ENCODE data around the gene FRMPD1.

FRMPD1 gene

DNA sequence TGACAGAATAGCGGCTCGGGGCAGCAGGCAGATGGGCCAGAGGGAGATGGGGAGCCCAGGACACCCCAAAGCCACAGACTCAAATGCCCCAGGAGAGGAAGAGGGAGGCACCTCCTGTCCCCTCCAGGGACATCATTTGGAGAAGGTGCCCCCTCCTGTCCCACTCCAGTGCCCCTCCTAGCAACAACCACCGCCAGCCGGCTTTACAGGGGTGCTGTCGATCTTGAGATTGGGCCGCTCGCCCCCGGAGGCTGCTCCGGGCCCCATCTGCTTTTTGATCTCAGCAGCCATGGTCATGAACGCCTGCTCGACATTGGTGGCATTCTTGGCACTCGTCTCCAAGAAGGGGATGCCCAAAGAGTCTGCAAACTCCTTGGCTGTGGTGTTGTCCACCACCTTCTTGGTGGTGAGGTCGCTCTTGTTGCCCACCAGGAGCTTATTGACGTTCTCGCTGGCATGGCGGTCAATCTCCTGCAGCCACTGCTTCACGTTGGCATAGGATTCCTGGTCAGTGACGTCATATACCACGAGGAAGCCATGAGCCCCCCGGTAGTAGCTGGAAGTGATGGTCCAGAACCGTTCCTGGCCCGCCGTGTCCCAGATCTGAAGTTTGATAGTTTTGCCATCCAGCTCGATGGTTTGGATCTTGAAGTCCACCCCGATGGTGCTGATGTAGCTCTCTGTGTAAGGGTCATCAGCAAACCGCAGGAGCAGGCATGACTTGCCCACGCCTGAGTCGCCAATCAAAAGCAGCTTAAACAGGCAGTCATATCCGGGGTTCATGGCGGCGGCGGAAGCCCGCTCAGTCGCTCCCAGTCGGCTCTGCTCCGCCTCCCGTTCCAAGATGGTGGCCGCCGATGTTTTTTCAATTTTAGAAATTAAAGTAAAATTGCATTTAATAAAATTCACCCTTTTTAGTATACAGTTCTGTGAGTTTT, 14.0 kb upstream of the FRMPD1 start:
- no peak for DNase-seq

DNA sequence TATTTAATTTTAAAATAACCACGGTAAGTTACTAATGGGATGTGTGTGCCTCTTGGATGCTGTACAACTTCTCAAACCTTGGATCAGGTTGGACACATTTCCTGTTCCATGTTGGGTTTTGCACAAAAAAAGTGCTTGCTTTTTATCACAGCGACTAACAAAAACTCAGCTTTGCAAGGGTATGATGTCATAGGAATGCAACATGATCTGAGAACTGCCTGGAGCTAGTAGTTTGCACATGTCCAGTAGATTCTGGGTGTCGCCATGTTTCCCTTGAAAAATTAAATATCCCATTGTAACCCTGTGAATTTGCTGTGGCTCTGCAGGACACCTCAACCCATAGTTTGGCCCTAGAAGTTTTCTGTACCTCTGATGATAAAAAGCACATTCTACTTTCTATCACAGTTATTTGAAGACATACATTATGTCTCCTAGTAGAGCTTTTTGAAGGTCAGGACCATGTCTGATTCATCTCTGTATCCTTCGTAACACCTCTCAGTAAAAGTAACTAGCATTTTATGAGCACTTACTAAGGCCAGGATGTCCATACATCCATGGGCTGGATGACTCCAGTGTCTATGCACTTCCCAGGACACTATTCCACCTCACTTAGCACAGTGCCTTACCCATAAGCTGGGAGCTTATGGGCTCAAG, 11.5 kb upstream of the FRMPD1 start:
- no peak for DNase-seq

DNA sequence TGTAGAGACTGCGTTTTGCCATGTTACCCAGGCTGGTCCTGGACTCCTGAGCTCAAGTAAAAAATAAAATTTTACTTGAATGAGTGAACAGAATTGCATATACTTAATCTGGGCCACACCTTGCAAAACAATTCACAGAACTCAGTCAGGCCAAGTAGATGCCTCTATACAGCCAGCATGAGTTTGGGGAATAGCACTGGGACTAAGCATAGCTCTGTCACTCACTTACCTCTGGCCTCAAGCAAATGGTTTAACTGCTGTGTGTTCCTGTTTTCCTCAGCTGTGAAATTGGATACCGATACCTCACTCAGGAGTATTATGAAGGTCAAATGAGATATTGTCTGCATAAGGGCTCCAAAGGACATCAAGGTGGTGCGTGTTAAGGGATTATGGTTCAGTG, 10.9 kb upstream of the FRMPD1 start:
- no peak for DNase-seq

DNA sequence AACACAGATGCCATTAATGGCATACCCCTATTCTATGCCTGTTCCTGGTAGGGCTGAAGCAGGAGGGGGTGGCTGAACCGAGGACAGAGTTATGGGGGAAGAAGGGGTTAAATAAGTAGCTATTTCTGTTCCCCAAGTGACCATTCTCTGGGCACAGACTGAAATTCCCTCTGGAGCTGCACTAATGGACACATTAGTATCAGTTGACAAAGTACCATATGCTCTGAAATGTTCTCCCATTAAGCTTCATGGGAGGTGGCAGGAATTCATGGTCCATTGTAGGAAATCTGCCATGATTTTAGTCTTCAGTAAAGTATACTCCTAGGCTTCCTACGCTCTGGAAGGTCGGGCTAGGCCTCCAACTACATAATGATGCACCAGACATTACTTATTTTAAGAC, 10.5 kb upstream of the FRMPD1 start:
- no peak for DNase-seq

DNA sequence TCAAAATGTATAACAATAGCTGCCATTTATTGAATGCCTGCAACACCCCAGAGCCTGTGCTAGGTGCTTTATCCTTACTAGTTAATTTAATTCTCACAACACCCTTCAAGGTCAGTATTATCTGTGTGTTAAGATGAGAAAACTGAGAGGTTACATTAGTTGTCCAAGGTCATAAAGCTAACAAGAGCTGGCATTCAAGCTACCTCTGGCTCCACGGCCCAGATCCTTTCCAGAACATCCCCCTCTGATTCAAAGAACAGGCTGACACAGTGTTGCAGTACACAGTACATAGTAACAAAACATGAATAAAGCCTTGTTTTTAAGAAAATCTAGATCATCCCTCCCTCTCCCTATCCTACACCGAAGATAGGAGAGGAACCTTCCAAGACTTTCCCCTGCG, 9.4 kb upstream of the FRMPD1 start:
- DNase-seq: no peak

DNA sequence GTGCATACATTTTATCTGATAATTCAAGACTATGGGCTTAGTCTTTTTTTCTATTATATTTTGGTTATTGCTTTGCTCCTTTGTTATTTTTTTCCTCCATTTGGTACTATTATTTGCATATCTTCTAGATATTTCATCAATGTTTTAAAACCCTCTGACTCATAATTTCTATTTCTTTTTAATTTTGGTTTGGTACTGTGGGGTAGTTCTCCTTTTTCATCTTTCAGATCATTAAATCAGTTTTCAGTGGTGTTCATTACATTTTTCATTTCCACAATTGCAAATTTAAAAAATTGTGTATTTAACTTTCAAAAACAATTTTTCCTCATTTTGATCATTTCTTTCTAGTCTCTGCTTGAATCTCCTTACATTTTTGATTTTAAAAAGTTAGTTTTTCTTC, 7.5 kb upstream of the FRMPD1 start:
- DNase-seq: no peak

DNA sequence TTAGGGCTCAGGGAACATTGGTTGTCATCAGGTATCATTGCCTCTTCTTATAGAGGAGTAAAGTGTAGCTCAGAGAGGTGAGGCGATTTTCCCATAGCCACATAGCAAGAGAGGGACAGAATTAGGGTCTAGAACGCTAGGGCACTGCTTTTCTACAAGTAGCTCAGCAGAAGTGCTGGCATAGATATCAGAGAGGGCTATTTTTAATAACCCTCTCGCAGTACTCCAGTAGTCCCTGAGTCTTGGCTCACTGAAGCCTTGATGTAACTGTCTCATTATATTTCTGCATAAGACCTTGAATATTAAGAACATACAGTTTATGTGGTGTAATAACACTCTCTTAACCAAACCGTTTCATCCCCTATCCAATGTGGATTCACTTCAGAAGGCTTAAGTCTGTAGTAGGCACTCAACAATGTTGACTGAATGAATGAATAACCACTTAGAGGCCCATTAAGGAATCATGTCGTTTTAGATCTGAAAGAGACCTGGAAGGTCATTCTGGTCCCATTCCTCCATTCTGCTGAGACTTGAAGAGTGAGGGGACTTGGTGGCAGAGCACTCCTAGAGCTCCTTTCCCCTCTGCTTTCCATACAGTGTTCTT, 4.7 kb upstream of the FRMPD1 start:
- no peak for DNase-seq

DNA sequence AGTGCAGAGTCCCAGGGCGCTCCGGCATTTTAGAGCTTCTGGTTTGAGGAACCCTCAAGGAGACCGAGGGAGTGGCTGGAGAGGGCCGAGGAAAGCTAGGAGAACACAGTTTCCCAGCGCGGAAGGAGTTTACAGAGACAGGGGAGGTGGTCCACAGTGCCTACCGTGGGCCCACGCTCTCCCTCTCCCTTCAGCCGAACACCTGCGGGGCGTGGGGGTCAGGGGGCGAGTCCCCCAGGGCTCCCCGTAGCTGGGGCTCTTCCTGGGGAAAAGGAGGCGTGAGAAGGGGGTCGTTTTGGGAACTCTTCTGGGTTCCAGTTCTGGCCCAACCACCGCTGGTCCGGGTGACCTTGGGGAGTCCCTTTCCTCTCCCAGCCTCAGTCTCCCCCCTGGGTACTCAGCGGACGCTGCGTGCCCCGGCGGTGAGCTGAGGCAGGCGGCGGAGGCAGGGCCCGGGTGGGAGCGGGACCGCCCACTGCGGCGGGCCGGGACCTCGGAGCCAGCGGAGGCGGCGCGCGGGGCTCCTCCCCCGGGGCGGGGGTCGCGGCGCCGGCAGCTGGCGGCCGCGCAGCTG, 368 bp upstream of the FRMPD1 start:
- DNase-seq: no peak

DNA sequence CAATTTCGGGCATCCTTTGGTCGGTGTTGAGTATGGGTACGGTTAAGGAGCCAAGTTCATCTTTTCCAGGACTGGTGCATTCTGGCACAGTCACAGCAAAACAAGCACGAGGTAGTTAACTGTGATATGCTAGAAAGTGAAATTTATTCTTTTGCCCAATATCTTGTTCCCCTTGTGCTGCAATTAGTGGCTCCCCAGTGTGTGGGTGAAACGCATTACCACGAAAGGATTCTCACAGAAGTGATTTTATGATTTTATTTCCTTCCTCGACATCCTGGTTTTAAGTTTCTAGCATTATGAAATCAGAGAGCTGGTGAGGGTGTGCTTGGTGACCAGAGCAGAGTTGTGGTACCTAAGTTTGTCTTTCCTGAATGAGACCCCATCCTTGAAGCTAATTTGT, 1.5 kb downstream of the FRMPD1 start:
- no peak for DNase-seq

DNA sequence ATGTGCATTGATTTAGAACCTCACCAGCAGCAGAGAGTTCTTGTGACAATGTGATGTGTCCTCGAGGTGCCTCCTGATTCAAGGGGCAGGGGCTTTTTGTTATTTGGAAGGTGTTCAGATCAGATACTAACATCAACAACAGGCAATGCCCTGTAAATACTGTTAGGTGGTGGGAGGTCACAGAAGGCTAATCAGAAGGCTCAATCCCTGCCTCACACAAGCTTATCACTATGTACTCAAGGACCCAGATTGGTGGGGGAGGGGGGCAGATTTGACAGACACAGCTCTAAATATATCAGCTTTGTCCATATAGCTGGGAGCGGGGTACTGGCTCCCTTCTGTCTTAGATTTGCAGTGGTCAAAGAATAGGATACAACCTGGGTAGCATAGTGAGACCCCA, 2.6 kb downstream of the FRMPD1 start:
- no peak for DNase-seq

DNA sequence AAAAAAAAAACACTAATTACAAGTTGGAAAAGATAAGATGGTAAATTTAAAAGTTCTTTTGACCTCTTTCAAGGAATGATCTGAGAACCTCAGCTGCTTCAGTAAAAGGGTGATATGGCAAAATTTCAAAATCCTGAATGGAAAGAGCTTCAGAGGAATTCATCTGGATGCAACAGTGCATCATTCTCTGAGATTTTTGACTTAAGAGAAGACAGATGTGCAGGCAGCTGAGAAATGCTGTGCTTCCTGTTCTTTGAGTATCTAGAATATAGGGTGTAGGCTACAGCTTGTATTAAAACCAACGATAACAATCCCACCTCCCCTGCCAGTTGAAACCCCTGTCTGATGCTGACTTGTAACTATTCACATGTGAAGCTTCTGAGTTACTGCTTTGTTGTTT, 6.2 kb downstream of the FRMPD1 start:
- no peak for DNase-seq

DNA sequence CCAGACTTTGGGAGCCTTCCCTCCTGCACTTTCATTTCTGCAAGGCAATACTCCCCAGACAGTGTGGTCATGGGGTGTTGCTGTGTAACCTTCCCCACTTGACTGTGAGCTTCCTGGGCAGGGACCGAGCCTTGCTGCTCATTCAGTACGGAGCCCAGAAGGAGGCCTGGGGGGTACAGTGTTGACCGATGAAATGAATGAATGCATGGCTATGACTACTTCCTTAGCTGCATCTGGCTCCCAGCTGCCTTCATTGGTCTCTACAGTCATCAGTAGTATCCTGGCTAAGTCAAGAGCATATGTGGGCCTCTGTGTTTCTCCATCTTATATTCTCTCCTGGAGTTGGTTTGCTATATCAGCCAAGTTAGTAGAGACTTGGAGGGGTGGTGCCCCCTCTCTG, 9.9 kb downstream of the FRMPD1 start:
- no peak for DNase-seq

DNA sequence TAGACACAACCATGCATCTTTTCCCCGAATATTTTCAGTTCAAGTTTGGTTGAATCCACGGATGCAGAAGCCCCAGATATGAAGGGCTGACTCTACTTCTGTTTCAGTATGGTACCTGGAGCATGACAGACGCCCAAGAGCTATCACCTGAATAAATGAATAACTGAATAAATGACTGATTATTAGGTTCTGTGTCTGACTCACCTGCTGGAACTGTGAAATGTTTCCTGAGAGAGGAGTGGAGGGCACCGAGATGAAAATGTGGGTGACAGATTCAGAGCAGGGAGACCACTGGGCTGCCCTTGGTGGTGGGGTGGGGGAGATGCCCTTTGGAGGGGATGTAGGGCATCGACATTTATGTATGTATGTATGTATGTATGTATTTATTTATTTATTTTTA, 13.2 kb downstream of the FRMPD1 start:
- no peak for DNase-seq

DNA sequence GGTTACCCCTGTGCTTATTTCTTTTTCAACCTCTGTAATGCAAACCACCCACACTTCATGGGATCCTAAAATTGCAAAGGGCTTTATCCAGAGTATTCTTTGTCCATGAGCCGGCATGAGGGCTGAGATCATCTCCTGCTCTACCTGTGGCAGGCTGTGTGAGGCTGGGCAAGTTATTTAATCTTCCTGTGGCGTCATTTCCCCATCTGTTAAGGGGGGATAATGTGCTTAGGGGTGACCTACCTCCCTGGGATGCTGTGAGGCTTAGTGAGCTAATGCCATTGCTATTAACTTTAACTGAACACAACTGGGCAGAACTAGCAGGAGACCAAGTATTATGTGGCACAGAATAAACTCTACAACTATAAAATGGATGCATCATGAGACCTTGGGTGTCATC, 17.0 kb downstream of the FRMPD1 start:
- DNase-seq: no peak

DNA sequence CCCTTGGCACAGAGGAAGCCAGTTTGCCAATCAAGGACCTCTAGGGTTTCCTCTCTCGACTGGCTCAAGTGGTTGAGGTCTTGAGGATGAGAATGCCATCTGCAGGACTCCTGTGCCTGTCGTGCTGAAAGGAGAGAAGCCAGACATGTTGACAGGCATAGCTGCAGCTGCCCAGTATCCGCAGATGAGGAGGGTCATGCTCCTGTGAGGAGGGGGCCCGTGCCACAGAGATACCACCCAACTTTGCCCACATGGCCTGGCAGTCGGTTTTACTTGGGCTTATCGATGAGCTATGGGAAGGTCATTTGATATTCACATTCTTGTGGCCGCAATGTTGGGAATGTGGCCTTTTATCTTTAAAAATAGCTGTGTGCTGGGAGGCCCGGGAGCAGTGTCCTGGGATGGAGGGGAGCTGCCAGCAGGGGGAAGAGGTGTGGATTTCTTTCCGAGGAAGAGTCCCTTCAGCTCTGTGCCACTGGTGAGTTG, 17.4 kb downstream of the FRMPD1 start:
- no peak for DNase-seq

DNA sequence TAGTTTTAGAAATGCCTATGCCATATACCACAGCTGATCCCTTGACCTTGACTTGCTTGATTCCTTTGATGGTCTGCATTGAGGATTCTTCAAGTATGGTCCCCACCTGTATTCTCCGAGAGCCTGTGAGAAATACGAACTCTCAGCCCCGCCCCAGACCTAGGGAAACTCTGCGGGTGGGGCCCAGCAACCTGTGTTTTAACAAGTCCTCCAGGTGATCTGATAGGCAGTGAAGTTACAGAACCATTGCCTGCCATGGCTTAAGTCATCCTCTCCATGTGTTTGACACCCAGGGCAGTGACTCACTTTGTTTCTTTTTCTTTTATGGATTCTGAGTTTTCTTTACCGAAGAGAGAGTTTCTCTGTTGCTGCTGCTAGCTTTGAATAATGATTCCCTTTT, 18.5 kb downstream of the FRMPD1 start:
- DNase-seq: no peak

DNA sequence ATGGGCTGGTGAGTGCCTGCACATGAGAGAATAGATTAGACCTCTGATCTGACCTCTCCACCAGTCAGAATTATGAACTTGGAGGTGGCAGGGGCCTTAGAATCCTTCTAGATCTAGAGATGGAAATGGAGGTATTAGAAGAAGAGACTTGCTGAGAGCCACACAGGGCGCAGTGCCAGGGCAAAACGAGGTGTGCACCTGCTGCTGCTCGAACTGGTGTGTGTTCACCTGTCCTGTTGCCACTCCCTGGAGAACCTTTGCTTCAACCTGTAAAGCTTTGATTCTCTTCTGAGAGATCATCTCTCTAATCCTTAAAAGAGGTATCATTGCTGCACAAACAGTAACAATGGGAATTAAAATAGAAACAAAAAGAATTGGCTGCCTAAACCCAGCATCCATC, 24.9 kb downstream of the FRMPD1 start:
- no peak for DNase-seq

DNA sequence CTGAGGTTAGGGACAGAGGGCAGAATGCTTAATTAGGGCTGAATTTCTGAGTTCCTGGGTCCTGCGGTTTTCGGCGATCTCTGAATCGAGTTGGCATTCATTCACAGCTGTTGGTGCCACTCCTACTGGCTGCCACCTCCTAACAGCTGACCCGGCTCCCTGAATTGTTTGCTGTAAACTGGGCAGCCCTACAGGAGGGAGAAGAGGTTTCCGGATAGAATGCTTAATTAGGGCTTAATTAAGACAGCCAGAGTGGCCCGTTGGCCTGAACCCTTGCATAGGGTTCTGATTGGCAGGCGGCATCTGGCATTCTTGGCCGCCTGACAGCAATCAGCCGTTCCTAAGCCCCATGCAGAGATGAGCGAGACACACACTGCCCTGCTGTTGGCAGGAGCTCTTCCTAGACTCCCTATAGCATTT, 25.7 kb downstream of the FRMPD1 start:
- DNase-seq: no peak

DNA sequence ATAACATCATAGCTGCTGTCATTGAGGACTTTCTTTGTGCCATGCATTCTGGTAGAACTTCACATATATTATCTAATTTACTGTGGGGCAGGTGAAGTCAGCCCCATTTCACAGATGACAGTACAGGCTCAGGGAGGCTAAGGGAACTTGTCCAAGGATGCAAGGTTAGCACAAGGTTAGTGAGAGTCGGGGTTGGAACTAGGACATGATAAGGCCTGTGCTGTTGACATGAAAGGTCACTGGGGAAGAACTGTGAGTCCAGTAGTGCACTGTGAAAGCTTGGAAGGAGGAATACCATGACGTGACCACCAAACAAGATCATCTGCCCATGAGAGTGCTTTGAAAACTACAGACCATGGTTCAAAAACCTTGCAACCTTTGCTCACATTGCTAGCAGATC, 26.7 kb downstream of the FRMPD1 start:
- DNase-seq: no peak

DNA sequence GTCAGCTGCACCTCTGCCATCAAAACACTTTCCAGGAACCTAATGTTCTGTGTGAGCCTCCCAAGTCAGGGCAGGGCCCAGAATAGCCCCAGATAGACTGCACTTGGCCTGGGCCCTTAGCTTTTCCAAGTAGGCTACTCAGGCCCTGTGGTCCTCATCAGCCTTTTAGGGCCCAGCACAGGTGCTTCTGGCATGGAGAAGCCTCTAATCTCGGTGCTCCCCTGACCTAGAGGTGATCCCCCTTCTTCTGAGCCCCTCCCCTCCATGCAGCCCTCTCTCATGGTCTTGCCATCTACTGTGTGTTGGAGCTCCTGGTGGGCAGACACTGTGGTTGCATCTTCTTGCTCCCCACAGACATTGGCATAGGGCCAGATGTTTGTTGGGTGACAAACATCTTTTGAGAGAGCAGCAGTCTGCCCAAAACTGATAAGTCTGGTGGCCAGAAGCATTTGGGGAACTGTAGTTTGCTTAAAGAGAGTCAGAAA, 28.1 kb downstream of the FRMPD1 start:
- DNase-seq: peak; percentile 6

DNA sequence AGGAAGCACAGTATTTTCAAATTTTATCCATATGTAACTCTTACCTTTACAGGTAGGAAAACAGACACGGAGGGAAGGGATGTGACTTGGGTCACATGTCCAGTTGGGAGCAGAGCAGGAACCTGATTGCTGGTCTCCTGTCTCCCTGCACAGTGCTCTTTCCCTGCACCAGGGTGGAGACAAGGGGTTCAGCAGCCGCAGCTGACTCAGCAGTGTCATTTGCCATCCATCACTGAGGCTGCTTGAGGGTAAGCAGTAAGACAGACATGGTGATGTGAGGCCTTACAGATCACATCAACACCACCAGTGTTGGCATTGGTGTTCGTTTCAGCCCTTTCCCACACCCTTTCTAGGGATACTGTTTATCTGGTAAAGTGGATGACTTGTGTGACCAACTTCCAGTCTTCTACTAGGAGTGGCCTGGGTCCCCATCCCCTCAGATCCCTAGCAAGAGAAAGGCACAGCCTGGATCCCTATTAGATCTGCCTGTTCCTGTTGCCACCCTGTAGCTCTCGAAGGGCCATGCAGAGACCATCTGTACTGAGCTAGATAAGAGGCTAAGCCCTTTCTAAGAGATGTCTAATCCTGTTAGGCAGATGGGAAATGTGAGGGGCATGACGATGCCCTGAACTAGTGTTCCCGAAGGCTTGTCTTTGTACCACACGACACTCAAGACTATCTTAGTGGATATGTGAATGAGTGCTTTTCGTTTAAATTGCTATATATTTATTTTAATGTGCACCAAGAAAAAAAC, 29.1 kb downstream of the FRMPD1 start:
- no peak for DNase-seq

DNA sequence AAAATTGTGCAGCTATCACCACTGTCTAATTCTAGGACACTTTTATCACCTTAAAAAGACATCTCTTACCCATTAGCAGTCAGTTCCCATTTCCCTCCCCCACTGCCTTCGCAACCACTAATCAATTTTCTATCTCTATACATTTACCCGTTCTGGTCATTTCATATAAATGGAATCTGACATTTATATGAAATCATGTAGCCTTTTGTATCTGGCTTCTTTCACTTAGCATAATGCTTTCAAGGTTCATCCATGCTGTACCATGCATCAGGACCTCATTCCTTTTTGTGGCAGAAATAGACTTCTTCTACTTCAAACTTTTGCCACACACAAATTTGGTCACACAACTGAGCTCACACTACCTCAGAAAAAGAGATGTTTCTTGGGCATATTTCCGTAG, 32.2 kb downstream of the FRMPD1 start:
- DNase-seq: no peak

Data from activated CD4-positive, alpha-beta T cell treated with anti-CD3 and anti-CD28 coated beads for 48 hours (primary cell).